IMR-90 (cell line): Measurements from ENCODE around the gene PMS2. TPM values are rescaled to one million over a fixed set of nuclear protein-coding genes. Genes with fewer than 3 reads are reported as not detected.

Source experiments
- ATAC-seq: fragments of 200-7000 bp; cut with Tn5 transposase; 2 replicates; pipeline ENCODE4 v1.9.1; 2020; ENCODE audit warnings: low read depth, mild to moderate bottlenecking, moderate library complexity
- BruUV-seq: library from RNA; stranded (reverse); fragments of 400-500 nt; replicated peaks from 2 replicates; lab custom pipeline; 2021; lab: Mats Ljungman, UMichigan
- CTCF ChIA-PET: fragments of 300-600 bp; formaldehyde crosslinking; extraction: SDS; loops from one replicate; lab custom pipeline; 2021; ENCODE audit warnings: antibody characterized with exemption; lab: Yijun Ruan, JAX
- POLR2A ChIA-PET: fragments of 300-600 bp; sonication (Branson Sonifier 250); formaldehyde crosslinking; loops from one replicate; lab custom pipeline; 2022; ENCODE audit warnings: antibody characterized with exemption; ENCODE audit not compliant: unreplicated experiment; lab: Charles Lee
- DNase-seq: peaks from one replicate; pipeline ENCODE4 v3.0.0; 2013
- H2AFZ ChIP-seq: replicated peaks from 2 replicates; pipeline ENCODE3; 2013; ENCODE audit warnings: low read length, mild to moderate bottlenecking; ENCODE audit not compliant: poor library complexity
- H2AK5ac ChIP-seq: 2 replicates; pipeline ENCODE4 v1.6.1; 2013; ENCODE audit warnings: low read depth, low read length, inconsistent platforms
- H2AK9ac ChIP-seq: replicated peaks from 2 replicates; pipeline ENCODE3; 2013; ENCODE audit warnings: mild to moderate bottlenecking, low read depth, low read length, moderate library complexity; ENCODE audit not compliant: poor library complexity
- H2BK120ac ChIP-seq: 2 replicates; pipeline ENCODE4 v1.6.1; 2013; ENCODE audit warnings: low read depth, low read length, inconsistent platforms
- H2BK15ac ChIP-seq: 3 replicates; pipeline ENCODE4 v1.6.1; 2013; ENCODE audit warnings: low read depth, low read length, inconsistent platforms
- H2BK20ac ChIP-seq: 2 replicates; pipeline ENCODE4 v1.6.1; 2013; ENCODE audit warnings: low read depth, mild to moderate bottlenecking, inconsistent platforms, low read length, moderate library complexity
- H2BK5ac ChIP-seq: 2 replicates; pipeline ENCODE4 v1.6.1; 2013; ENCODE audit warnings: mild to moderate bottlenecking, low read depth, low read length, inconsistent platforms; ENCODE audit not compliant: poor library complexity, severe bottlenecking
- H3K14ac ChIP-seq: replicated peaks from 2 replicates; pipeline ENCODE4 v1.6.1; 2013; ENCODE audit warnings: low read depth, low read length, inconsistent platforms
- H3K18ac ChIP-seq: 2 replicates; pipeline ENCODE4 v1.6.1; 2013; ENCODE audit warnings: low read depth, low read length, control low read depth
- H3K23ac ChIP-seq: 2 replicates; pipeline ENCODE4 v1.6.1; 2013; ENCODE audit warnings: low read depth, low read length, inconsistent platforms
- H3K27ac ChIP-seq: 2 replicates; pipeline ENCODE4 v1.5.1; 2013; ENCODE audit warnings: mild to moderate bottlenecking, control low read depth, low read length; ENCODE audit not compliant: insufficient read depth
- H3K27me3 ChIP-seq: 2 replicates; pipeline ENCODE4 v1.6.1; 2013; ENCODE audit warnings: low read length; ENCODE audit not compliant: control insufficient read depth, insufficient read depth
- H3K36me3 ChIP-seq: 2 replicates; pipeline ENCODE4 v1.6.1; 2013; ENCODE audit warnings: low read length, mixed read lengths; ENCODE audit not compliant: control insufficient read depth, insufficient read depth
- H3K4ac ChIP-seq: 2 replicates; pipeline ENCODE4 v1.6.1; 2013; ENCODE audit warnings: low read depth, low read length, inconsistent platforms
- H3K4me1 ChIP-seq: 2 replicates; pipeline ENCODE4 v1.6.1; 2013; ENCODE audit warnings: low read length, mixed read lengths; ENCODE audit not compliant: control insufficient read depth, insufficient read depth
- H3K4me2 ChIP-seq: 2 replicates; pipeline ENCODE4 v1.6.1; 2013; ENCODE audit warnings: low read depth, mild to moderate bottlenecking, control low read depth, low read length, moderate library complexity
- H3K4me3 ChIP-seq: 2 replicates; pipeline ENCODE4 v1.5.1; 2013; ENCODE audit warnings: low read depth, mild to moderate bottlenecking, control low read depth, low read length, moderate library complexity; ENCODE audit not compliant: insufficient read depth
- H3K56ac ChIP-seq: 2 replicates; pipeline ENCODE4 v1.6.1; 2013; ENCODE audit warnings: low read length, inconsistent platforms; ENCODE audit not compliant: insufficient read depth; ENCODE audit errors: extremely low read depth
- H3K79me1 ChIP-seq, 2 experiments: 2 replicates each; pipeline ENCODE4 v1.6.1; 2013; ENCODE audit warnings: low read length in 2 of 2, inconsistent platforms in 1 of 2, low read depth in 1 of 2
- H3K9ac ChIP-seq: 2 replicates; pipeline ENCODE4 v1.6.1; 2013; ENCODE audit warnings: low read depth, low read length, control low read depth
- H3K9me1 ChIP-seq: 2 replicates; pipeline ENCODE4 v1.6.1; 2013; ENCODE audit warnings: low read length, inconsistent platforms; ENCODE audit not compliant: insufficient read depth
- H3K9me3 ChIP-seq: 2 replicates; pipeline ENCODE4 v1.6.1; 2013; ENCODE audit warnings: low read length; ENCODE audit not compliant: control insufficient read depth, insufficient read depth
- H4K20me1 ChIP-seq: 2 replicates; pipeline ENCODE4 v1.6.1; 2013; ENCODE audit warnings: low read length, inconsistent platforms; ENCODE audit not compliant: insufficient read depth
- H4K5ac ChIP-seq: 2 replicates; pipeline ENCODE4 v1.6.1; 2013; ENCODE audit warnings: mild to moderate bottlenecking, low read depth, low read length, control low read depth
- H4K8ac ChIP-seq, 2 experiments: 2 replicates each; pipeline ENCODE4 v1.6.1; 2013; ENCODE audit warnings: low read depth in 2 of 2, low read length in 2 of 2, control low read depth in 1 of 2, inconsistent platforms in 1 of 2
- H4K91ac ChIP-seq: 2 replicates; pipeline ENCODE4 v1.6.1; 2013; ENCODE audit warnings: low read depth, low read length, inconsistent platforms; ENCODE audit not compliant: insufficient read depth
- BHLHE40 ChIP-seq: fragments of 150-350 bp; IDR thresholded peaks from 2 replicates; pipeline ENCODE4 v1.6.1; 2016; ENCODE audit warnings: mild to moderate bottlenecking, low read depth, low read length
- CEBPB ChIP-seq: IDR thresholded peaks from 2 replicates; pipeline ENCODE4 v1.6.1; 2012; ENCODE audit warnings: low read depth, low read length, improper control_type of control experiment
- CHD1 ChIP-seq: IDR thresholded peaks from 2 replicates; pipeline ENCODE4 v1.6.1; 2012; ENCODE audit warnings: low read depth, low read length, improper control_type of control experiment
- FOS ChIP-seq: fragments of 150-350 bp; IDR thresholded peaks from 2 replicates; pipeline ENCODE4 v1.6.1; 2016; ENCODE audit warnings: low read depth, low read length
- MAFK ChIP-seq: IDR thresholded peaks from 2 replicates; pipeline ENCODE4 v1.6.1; 2012; ENCODE audit warnings: low read depth, low read length, improper control_type of control experiment
- MAZ ChIP-seq: IDR thresholded peaks from 2 replicates; pipeline ENCODE4 v1.6.1; 2012; ENCODE audit warnings: low read depth, mild to moderate bottlenecking, low read length, improper control_type of control experiment, moderate library complexity, borderline replicate concordance
- MXI1 ChIP-seq: IDR thresholded peaks from 2 replicates; pipeline ENCODE4 v1.6.1; 2012; ENCODE audit warnings: low read depth, mild to moderate bottlenecking, low read length, moderate library complexity, borderline replicate concordance
- NFE2L2 ChIP-seq: fragments of 150-350 bp; IDR thresholded peaks from 2 replicates; pipeline ENCODE4 v1.6.1; 2016; ENCODE audit warnings: low read depth, mild to moderate bottlenecking, low read length
- POLR2A ChIP-seq: IDR thresholded peaks from 2 replicates; pipeline ENCODE4 v1.6.1; 2012; ENCODE audit warnings: mild to moderate bottlenecking, low read depth, low read length
- RAD21 ChIP-seq: IDR thresholded peaks from 2 replicates; pipeline ENCODE4 v1.6.1; 2012; ENCODE audit warnings: low read length, improper control_type of control experiment
- RCOR1 ChIP-seq: IDR thresholded peaks from 2 replicates; pipeline ENCODE4 v1.6.1; 2012; ENCODE audit warnings: mild to moderate bottlenecking, low read length, improper control_type of control experiment; ENCODE audit not compliant: insufficient replicate concordance
- RFX5 ChIP-seq: IDR thresholded peaks from 2 replicates; pipeline ENCODE4 v1.8.0; 2012; ENCODE audit warnings: low read depth, mild to moderate bottlenecking, low read length, moderate library complexity
- SMC3 ChIP-seq: fragments of 150-350 bp; IDR thresholded peaks from 2 replicates; pipeline ENCODE4 v1.6.1; 2016; ENCODE audit warnings: low read depth, mild to moderate bottlenecking, antibody characterized with exemption, low read length, moderate library complexity
- WGBS, 2 experiments: methylation state at CpG; one replicate each; pipeline versions ENCODE4 v1.1.5 to v1.1.7; 2013; ENCODE audit warnings: missing lambda C conversion rate in 2 of 2; ENCODE audit not compliant: insufficient read length in 1 of 2; ENCODE audit errors: extremely low coverage in 2 of 2; 5-methylcytosine and 5-hydroxymethylcytosine counted together
- dilution Hi-C: fragments of 300-500 bp; cut with HindIII; formaldehyde crosslinking; loops from one replicate; pipeline ENCODE4 v1.14.3; 2018; ENCODE audit warnings: low sequenced_read_pairs; ENCODE audit not compliant: unreplicated experiment
- in situ Hi-C: fragments of 300-500 bp; cut with MboI; formaldehyde crosslinking; loops from 3 replicates; pipeline ENCODE4 v1.14.3; 2019; ENCODE audit warnings: low sequenced_read_pairs, inconsistent platforms, mixed read lengths
- intact Hi-C: fragments of 100-400 bp; cut with micrococcal nuclease; formaldehyde crosslinking; loops from 2 replicates; pipeline ENCODE4 v1.10.0; 2022
- polyA plus RNA-seq, 3 experiments: library from polyadenylated mRNA; depleted of rRNA; stranded (reverse); fragments of >200 nt; gene quantifications; 2 replicates each; pipeline ENCODE4 v1.2.3, GENCODE V29; 2012; ENCODE audit warnings: low replicate concordance in 1 of 3
- total RNA-seq: library from RNA; depleted of rRNA; stranded (reverse); fragments of >200 nt; gene quantifications from 2 replicates; pipeline ENCODE4 v1.2.3, GENCODE V29; 2012
- TF ChIP-seq, protein P1 (sequence below): fragments of 150-350 bp; IDR thresholded peaks from 2 replicates; pipeline ENCODE4 v1.6.1; 2016; ENCODE audit warnings: low read depth, mild to moderate bottlenecking, low read length, moderate library complexity, borderline replicate concordance
- TF ChIP-seq, protein P2 (sequence below): conservative IDR thresholded peaks from 2 replicates; pipeline ENCODE4 v1.5.1; 2012; ENCODE audit warnings: mild to moderate bottlenecking, low read depth, low read length, improper control_type of control experiment
- TF ChIP-seq, protein P3 (sequence below): fragments of 150-350 bp; IDR thresholded peaks from 2 replicates; pipeline ENCODE4 v1.6.1; 2017; ENCODE audit warnings: mild to moderate bottlenecking, antibody characterized with exemption, low read length, low read depth

Gene PMS2
- total and polyA plus RNA-seq, 2 of the 4 experiments (the other 2 are of a cell fraction), result 6.8 to 14.3 TPM

DNA sequence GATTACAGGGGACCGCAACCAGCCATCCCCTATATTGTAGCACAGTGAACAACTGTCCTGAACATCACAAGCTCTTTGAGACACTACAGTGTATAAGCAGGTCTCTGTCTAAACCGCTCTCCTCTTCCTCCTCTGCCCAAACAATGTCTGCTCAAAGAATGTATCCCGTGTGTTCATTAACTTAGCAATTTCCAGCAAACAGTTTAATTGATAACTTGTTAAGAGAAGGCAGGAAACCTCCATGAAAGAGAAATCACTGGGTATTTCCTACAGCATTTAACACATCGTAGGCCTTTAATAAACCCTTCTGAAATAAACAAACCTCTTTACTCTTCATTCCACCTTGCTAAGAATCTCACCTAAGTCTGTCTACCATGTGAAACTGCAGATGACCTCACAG, 1.5 kb downstream of the PMS2 start:
- no peak overlapping the region for H4K8ac ChIP-seq
- in situ Hi-C loops, result no loop called here
- no peaks in the 10 kb centered on the region; the same call in 1 of the 2 replicates for H3K9me1 ChIP-seq
- no peak overlapping the region for H3K9ac ChIP-seq
- H4K91ac ChIP-seq, result no peak overlapping the region; the same call in 1 of the 2 replicates
- BruUV-seq, result no TSS peak
- H3K36me3 ChIP-seq, result peaks cover 4% of the 10 kb centered on the region
- H2AFZ ChIP-seq, result no peak overlapping the region
- ChIA-PET CTCF (interaction anchor here (0.5 to 1.0 kb wide), 2 partner anchors 10 to 343 kb away, joined by 3 read pairs; no protein-coding TSS in a partner anchor), POLR2A (no interaction called here)
- H3K4me3 ChIP-seq, result no peak overlapping the region
- no peaks in the 10 kb centered on the region for H3K9me3 ChIP-seq
- no peak overlapping the region for H2BK20ac ChIP-seq
- H2BK15ac ChIP-seq, result no peak overlapping the region
- no peaks in the 10 kb centered on the region for H4K20me1 ChIP-seq
- H3K4me1 ChIP-seq, result no peaks in the 10 kb centered on the region
- no peaks in the 10 kb centered on the region for H3K27me3 ChIP-seq
- intact Hi-C loops, result no loop called here
- no peak overlapping the region for H3K4ac ChIP-seq
- peaks cover 9 to 41% of the 10 kb centered on the region in 2 experiments for H3K79me1 ChIP-seq
- H2AK9ac ChIP-seq, result no peak overlapping the region
- no peak overlapping the region for H3K18ac ChIP-seq
- TF ChIP-seq BHLHE40 (no peak), RFX5 (no peak), MAFK (no peak), FOS (no peak), CEBPB (no peak), RCOR1 (no peak), CHD1 (no peak), MAZ (no peak), RAD21 (no peak), SMC3 (no peak), POLR2A (no peak), MXI1 (no peak), NFE2L2 (no peak)
- TF ChIP-seq, protein P1, sequence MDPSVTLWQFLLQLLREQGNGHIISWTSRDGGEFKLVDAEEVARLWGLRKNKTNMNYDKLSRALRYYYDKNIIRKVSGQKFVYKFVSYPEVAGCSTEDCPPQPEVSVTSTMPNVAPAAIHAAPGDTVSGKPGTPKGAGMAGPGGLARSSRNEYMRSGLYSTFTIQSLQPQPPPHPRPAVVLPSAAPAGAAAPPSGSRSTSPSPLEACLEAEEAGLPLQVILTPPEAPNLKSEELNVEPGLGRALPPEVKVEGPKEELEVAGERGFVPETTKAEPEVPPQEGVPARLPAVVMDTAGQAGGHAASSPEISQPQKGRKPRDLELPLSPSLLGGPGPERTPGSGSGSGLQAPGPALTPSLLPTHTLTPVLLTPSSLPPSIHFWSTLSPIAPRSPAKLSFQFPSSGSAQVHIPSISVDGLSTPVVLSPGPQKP, result no peak
- TF ChIP-seq, protein P2, sequence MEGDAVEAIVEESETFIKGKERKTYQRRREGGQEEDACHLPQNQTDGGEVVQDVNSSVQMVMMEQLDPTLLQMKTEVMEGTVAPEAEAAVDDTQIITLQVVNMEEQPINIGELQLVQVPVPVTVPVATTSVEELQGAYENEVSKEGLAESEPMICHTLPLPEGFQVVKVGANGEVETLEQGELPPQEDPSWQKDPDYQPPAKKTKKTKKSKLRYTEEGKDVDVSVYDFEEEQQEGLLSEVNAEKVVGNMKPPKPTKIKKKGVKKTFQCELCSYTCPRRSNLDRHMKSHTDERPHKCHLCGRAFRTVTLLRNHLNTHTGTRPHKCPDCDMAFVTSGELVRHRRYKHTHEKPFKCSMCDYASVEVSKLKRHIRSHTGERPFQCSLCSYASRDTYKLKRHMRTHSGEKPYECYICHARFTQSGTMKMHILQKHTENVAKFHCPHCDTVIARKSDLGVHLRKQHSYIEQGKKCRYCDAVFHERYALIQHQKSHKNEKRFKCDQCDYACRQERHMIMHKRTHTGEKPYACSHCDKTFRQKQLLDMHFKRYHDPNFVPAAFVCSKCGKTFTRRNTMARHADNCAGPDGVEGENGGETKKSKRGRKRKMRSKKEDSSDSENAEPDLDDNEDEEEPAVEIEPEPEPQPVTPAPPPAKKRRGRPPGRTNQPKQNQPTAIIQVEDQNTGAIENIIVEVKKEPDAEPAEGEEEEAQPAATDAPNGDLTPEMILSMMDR, result no peak
- TF ChIP-seq, protein P3, sequence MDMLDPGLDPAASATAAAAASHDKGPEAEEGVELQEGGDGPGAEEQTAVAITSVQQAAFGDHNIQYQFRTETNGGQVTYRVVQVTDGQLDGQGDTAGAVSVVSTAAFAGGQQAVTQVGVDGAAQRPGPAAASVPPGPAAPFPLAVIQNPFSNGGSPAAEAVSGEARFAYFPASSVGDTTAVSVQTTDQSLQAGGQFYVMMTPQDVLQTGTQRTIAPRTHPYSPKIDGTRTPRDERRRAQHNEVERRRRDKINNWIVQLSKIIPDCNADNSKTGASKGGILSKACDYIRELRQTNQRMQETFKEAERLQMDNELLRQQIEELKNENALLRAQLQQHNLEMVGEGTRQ, result no peak
- dilution Hi-C loops, result no loop called here
- ATAC-seq (no peak), DNase-seq (no peak)
- H3K27ac ChIP-seq, result no peak overlapping the region
- H2BK5ac ChIP-seq, result no peak overlapping the region
- H3K56ac ChIP-seq, result no peak overlapping the region
- WGBS, 2 experiments, result 100% methylated on average over 1 of the region's 4 CpGs; no CpG with 5 or more reads in 1 of the 2 experiments
- H2AK5ac ChIP-seq, result peak overlapping the region; percentile 34; the same call in 1 of the 2 replicates
- no peak overlapping the region for H2BK120ac ChIP-seq
- H4K5ac ChIP-seq, result no peak overlapping the region
- no peak overlapping the region for H3K4me2 ChIP-seq
- H3K14ac ChIP-seq, result no peak overlapping the region
- no peak overlapping the region; the same call in 1 of the 2 replicates for H3K23ac ChIP-seq
